Adipocyte (in vitro differentiated cells): ENCODE results near the gene MRPS26.
"Not testable (repeated sequence)": the region's sequence is repeated elsewhere in the genome, so short reads cannot be mapped to it uniquely, and the experiment has no call there.

Experiments
- DNase-seq: peaks from one replicate; pipeline ENCODE4 v3.0.0-alpha.2; 2015; ENCODE audit warnings: low read depth
- H3K27me3 ChIP-seq: replicated peaks from 2 replicates; pipeline ENCODE4 v1.7.0; 2013; ENCODE audit warnings: mild to moderate bottlenecking, low read length, moderate library complexity; ENCODE audit not compliant: control insufficient read depth, insufficient read depth
- H3K36me3 ChIP-seq: 2 replicates; pipeline ENCODE4 v1.7.0; 2013; ENCODE audit warnings: low read length, mild to moderate bottlenecking, moderate library complexity; ENCODE audit not compliant: control insufficient read depth, insufficient read depth, severe bottlenecking
- H3K4me1 ChIP-seq: 2 replicates; pipeline ENCODE4 v1.7.0; 2013; ENCODE audit warnings: mild to moderate bottlenecking, low read length, moderate library complexity; ENCODE audit not compliant: control insufficient read depth, insufficient read depth
- H3K4me3 ChIP-seq: 2 replicates; pipeline ENCODE4 v1.7.0; 2013; ENCODE audit warnings: mild to moderate bottlenecking, low read length, moderate library complexity
- H3K9ac ChIP-seq: 2 replicates; pipeline ENCODE4 v1.7.0; 2013; ENCODE audit warnings: mild to moderate bottlenecking, low read length, moderate library complexity
- H3K9me3 ChIP-seq: 2 replicates; pipeline ENCODE4 v1.7.0; 2013; ENCODE audit warnings: mild to moderate bottlenecking, low read length, moderate library complexity; ENCODE audit not compliant: control insufficient read depth

MRPS26 gene

GRCh38 chr20:3043322-3043721 lies 2.5 kb upstream of the MRPS26 start, which contains the start of gene GNRH2:
Gene GNRH2, plus strand, starts transcription at chr20:3043622. Its CDS starts 793 bp downstream, at chr20:3044415.
- no peak for DNase-seq
- Histone ChIP-seq H3K36me3 (peaks cover 36% of the 10 kb centered on the region), H3K4me1 (peaks cover 28% of the 10 kb centered on the region)

GRCh38 chr20:3044336-3044965 lies 1.4 kb upstream of the MRPS26 start:
- DNase-seq, result no peak
- H3K4me3 ChIP-seq, result no peak overlapping the region
- no peak overlapping the region for H3K9ac ChIP-seq
- no peaks in the 10 kb centered on the region for H3K9me3 ChIP-seq
- H3K36me3 ChIP-seq, result peaks cover 34% of the 10 kb centered on the region
- H3K4me1 ChIP-seq, result peaks cover 31% of the 10 kb centered on the region
- no peaks in the 10 kb centered on the region for H3K27me3 ChIP-seq

More at GRCh38 chr20:3043322-3043721, 2.5 kb upstream of the MRPS26 start, which contains the start of gene GNRH2:
- Histone ChIP-seq H3K4me3 (no peak within 1 kb of the TSS), H3K27me3 (no peaks in the 10 kb centered on the region), H3K9ac (no peak within 1 kb of the TSS), H3K9me3 (no peaks in the 10 kb centered on the region)

GRCh38 chr20:3045042-3045815 lies 623 bp upstream of the MRPS26 start:
- Histone ChIP-seq H3K36me3 (peaks cover 33% of the 10 kb centered on the region), H3K4me3 (peak overlapping the region; percentile 91), H3K9me3 (no peaks in the 10 kb centered on the region), H3K9ac (peak overlapping the region; percentile 93), H3K27me3 (no peaks in the 10 kb centered on the region), H3K4me1 (peaks cover 31% of the 10 kb centered on the region)
- DNase-seq, result peak; percentile 83

- Histone ChIP-seq H3K9me3 (no peaks in the 10 kb centered on the region), H3K9ac (peak overlapping the region; percentile 93), H3K27me3 (no peaks in the 10 kb centered on the region), H3K36me3 (peaks cover 26% of the 10 kb centered on the region), H3K4me1 (peaks cover 29% of the 10 kb centered on the region), H3K4me3 (peak overlapping the region; percentile 91)
- no peak for DNase-seq
Measured at GRCh38 chr20:3046677-3047462, 1.0 kb downstream of the MRPS26 start.

- Histone ChIP-seq H3K9me3 (no peaks in the 10 kb centered on the region), H3K27me3 (no peaks in the 10 kb centered on the region), H3K4me1 (peaks cover 22% of the 10 kb centered on the region), H3K36me3 (peaks cover 26% of the 10 kb centered on the region), H3K9ac (peak overlapping the region; percentile 93), H3K4me3 (peak overlapping the region; percentile 91)
- DNase-seq, result no peak
Measured at GRCh38 chr20:3047486-3048419, 1.9 kb downstream of the MRPS26 start.

GRCh38 chr20:3051385-3052019 lies 5.7 kb downstream of the MRPS26 start:
- Histone ChIP-seq H3K9me3 (no peaks in the 10 kb centered on the region), H3K4me3 (no peak overlapping the region), H3K36me3 (peaks cover 26% of the 10 kb centered on the region), H3K9ac (no peak overlapping the region), H3K27me3 (no peaks in the 10 kb centered on the region), H3K4me1 (peaks cover 18% of the 10 kb centered on the region)
- no peak for DNase-seq

GRCh38 chr20:3059489-3059888 lies 13.6 kb downstream of the MRPS26 start:
- H3K4me3 ChIP-seq, result no peak overlapping the region
- H3K9me3 ChIP-seq, result no peaks in the 10 kb centered on the region
- H3K9ac ChIP-seq, result no peak overlapping the region
- H3K4me1 ChIP-seq, result no peaks in the 10 kb centered on the region
- H3K27me3 ChIP-seq, result no peaks in the 10 kb centered on the region
- DNase-seq, result no peak
- no peaks in the 10 kb centered on the region for H3K36me3 ChIP-seq

- DNase-seq, H3K9ac ChIP-seq, H3K9me3 ChIP-seq, H3K27me3 ChIP-seq, H3K4me3 ChIP-seq, H3K36me3 ChIP-seq: not testable (repeated sequence)
- H3K4me1 ChIP-seq, result peaks cover 41% of the 10 kb centered on the region
Measured at GRCh38 chr20:3064119-3064518, 18.3 kb downstream of the MRPS26 start.

GRCh38 chr20:3067139-3068014 lies 21.5 kb downstream of the MRPS26 start:
- H3K4me3 ChIP-seq, result peak overlapping the region; percentile 35
- H3K9me3 ChIP-seq, result no peaks in the 10 kb centered on the region
- H3K9ac ChIP-seq, result peak overlapping the region; percentile 6
- peaks cover 46% of the 10 kb centered on the region for H3K4me1 ChIP-seq
- H3K27me3 ChIP-seq, result peaks cover 8% of the 10 kb centered on the region
- H3K36me3 ChIP-seq, result no peaks in the 10 kb centered on the region
- no peak for DNase-seq
